Neural progenitor cell (in vitro differentiated cells): Measurements from ENCODE around the gene PPP1R14B. TPM values are rescaled to one million over a fixed set of nuclear protein-coding genes. Genes with fewer than 3 reads are reported as not detected.

Experiments
- DNase-seq: peaks from one replicate; pipeline ENCODE4 v3.0.0-alpha.2; 2016; ENCODE audit warnings: low spot score
- H2AFZ ChIP-seq: fragments of 200-600 bp; sonication (generic); replicated peaks from 2 replicates; pipeline ENCODE4 v1.6.1; 2016; ENCODE audit warnings: antibody characterized with exemption
- H3F3A ChIP-seq: fragments of 200-600 bp; sonication (generic); 2 replicates; pipeline ENCODE4 v1.6.1; 2016; ENCODE audit warnings: antibody characterized with exemption, low read depth
- H3K27ac ChIP-seq: fragments of 200-600 bp; sonication (generic); 2 replicates; pipeline ENCODE4 v1.5.1; 2016; ENCODE audit warnings: mild to moderate bottlenecking
- H3K27me3 ChIP-seq: fragments of 200-600 bp; sonication (generic); 2 replicates; pipeline ENCODE4 v1.6.1; 2016; ENCODE audit warnings: mild to moderate bottlenecking, moderate library complexity
- H3K36me3 ChIP-seq: fragments of 200-600 bp; sonication (generic); 2 replicates; pipeline ENCODE4 v1.5.1; 2016
- H3K4me1 ChIP-seq: fragments of 200-600 bp; sonication (generic); 2 replicates; pipeline ENCODE4 v1.6.1; 2016; ENCODE audit warnings: mixed run types
- H3K4me2 ChIP-seq: fragments of 200-600 bp; sonication (generic); 2 replicates; pipeline ENCODE4 v1.6.1; 2016
- H3K4me3 ChIP-seq: fragments of 200-600 bp; sonication (generic); 2 replicates; pipeline ENCODE4 v1.5.1; 2016
- H3K79me2 ChIP-seq: fragments of 200-600 bp; sonication (generic); 2 replicates; pipeline ENCODE4 v1.6.1; 2016; ENCODE audit warnings: low read depth
- H3K9ac ChIP-seq: fragments of 200-600 bp; sonication (generic); 2 replicates; pipeline ENCODE4 v1.6.1; 2016
- H3K9me3 ChIP-seq: fragments of 200-600 bp; sonication (generic); 2 replicates; pipeline ENCODE4 v1.5.1; 2016; ENCODE audit warnings: low read depth
- H4K20me1 ChIP-seq: fragments of 200-600 bp; sonication (generic); 2 replicates; pipeline ENCODE4 v1.6.1; 2016; ENCODE audit warnings: low read depth
- H3K27ac Mint-ChIP-seq: 3 replicates; pipeline ENCODE4 v1.8.0; 2021; ENCODE audit warnings: mixed read lengths
- H3K27me3 Mint-ChIP-seq: 2 replicates; pipeline ENCODE4 v1.8.0; 2022; ENCODE audit warnings: low read depth, mild to moderate bottlenecking, inconsistent platforms, moderate library complexity, mixed read lengths; ENCODE audit not compliant: insufficient read depth
- H3K36me3 Mint-ChIP-seq: 3 replicates; pipeline ENCODE4 v1.8.0; 2021; ENCODE audit warnings: mixed read lengths
- H3K4me1 Mint-ChIP-seq: 3 replicates; pipeline ENCODE4 v1.8.0; 2021; ENCODE audit warnings: mixed read lengths
- H3K4me3 Mint-ChIP-seq: 3 replicates; pipeline ENCODE4 v1.8.0; 2021; ENCODE audit warnings: mild to moderate bottlenecking, moderate library complexity, mixed read lengths
- H3K9me3 Mint-ChIP-seq: 3 replicates; pipeline ENCODE4 v1.8.0; 2020; ENCODE audit warnings: mixed read lengths
- EZH2 ChIP-seq: fragments of 200-600 bp; sonication (generic); IDR thresholded peaks from 2 replicates; pipeline ENCODE4 v1.6.1; 2017; ENCODE audit warnings: antibody characterized with exemption, mild to moderate bottlenecking, moderate library complexity
- EZH2phosphoT487 ChIP-seq: fragments of 200-600 bp; sonication (generic); IDR thresholded peaks from 2 replicates; pipeline ENCODE4 v1.6.1; 2017; ENCODE audit warnings: antibody characterized with exemption
- total RNA-seq: library from RNA; depleted of rRNA; stranded (reverse); fragments of >200 nt; gene quantifications from 2 replicates; pipeline ENCODE4 v1.2.3, GENCODE V29; 2015; ENCODE audit warnings: low replicate concordance
- TF ChIP-seq, protein P1 (sequence below): fragments of 200-600 bp; sonication (generic); IDR thresholded peaks from 2 replicates; pipeline ENCODE4 v1.5.1; 2017; ENCODE audit warnings: antibody characterized with exemption, mild to moderate bottlenecking

PPP1R14B gene
- total RNA-seq, 1 donor from 2014 or later, result 107 TPM

DNA sequence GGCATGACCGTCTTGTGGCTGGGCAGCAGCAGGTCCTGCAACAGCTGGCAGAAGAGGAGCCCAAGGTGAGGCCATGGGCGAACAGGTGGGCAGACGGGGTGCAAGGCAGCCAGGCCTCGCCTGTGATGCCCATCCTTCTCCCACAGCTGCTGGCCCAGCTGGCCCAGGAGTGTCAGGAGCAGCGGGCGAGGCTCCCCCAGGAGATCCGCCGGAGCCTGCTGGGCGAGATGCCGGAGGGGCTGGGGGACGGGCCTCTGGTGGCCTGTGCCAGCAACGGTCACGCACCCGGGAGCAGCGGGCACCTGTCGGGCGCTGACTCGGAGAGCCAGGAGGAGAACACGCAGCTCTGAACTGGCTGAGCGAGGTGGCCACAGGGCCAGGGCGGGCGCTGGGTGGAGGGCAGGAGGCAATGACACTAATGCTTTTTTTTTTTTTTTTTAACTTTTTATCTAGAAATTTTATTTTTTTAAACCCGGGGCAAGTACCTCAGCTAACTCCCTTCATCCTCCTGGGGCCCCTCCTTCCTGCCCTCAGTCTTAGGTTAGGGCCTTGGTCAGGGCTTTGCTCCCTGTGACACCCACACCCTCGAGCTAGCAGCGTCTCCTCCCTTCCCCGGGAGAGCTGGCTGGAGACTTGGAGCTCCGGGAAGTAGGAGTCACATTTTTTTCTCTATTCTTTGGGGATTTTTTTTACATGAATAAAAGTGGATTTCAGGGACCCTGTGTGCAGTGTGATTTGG is 20.6 kb upstream of the PPP1R14B start:
- Histone ChIP-seq H3K4me3 (no peak overlapping the region), H3K27ac (no peak overlapping the region), H3K4me1 (peaks cover 12% of the 10 kb centered on the region), H3K4me2 (no peak overlapping the region), H4K20me1 (peaks cover 4% of the 10 kb centered on the region), H3K36me3 (no peaks in the 10 kb centered on the region), H3K79me2 (no peaks in the 10 kb centered on the region), H3K27me3 (no peaks in the 10 kb centered on the region), H2AFZ (no peak overlapping the region), H3K9ac (no peak overlapping the region), H3K9me3 (no peaks in the 10 kb centered on the region), H3F3A (peaks cover 30% of the 10 kb centered on the region)
- TF ChIP-seq EZH2phosphoT487 (no peak), EZH2 (no peak)
- TF ChIP-seq, protein P1, sequence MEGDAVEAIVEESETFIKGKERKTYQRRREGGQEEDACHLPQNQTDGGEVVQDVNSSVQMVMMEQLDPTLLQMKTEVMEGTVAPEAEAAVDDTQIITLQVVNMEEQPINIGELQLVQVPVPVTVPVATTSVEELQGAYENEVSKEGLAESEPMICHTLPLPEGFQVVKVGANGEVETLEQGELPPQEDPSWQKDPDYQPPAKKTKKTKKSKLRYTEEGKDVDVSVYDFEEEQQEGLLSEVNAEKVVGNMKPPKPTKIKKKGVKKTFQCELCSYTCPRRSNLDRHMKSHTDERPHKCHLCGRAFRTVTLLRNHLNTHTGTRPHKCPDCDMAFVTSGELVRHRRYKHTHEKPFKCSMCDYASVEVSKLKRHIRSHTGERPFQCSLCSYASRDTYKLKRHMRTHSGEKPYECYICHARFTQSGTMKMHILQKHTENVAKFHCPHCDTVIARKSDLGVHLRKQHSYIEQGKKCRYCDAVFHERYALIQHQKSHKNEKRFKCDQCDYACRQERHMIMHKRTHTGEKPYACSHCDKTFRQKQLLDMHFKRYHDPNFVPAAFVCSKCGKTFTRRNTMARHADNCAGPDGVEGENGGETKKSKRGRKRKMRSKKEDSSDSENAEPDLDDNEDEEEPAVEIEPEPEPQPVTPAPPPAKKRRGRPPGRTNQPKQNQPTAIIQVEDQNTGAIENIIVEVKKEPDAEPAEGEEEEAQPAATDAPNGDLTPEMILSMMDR, result no peak
- Mint-ChIP-seq H3K9me3 (no peaks in the 10 kb centered on the region), H3K4me3 (peak overlapping the region; percentile 95), H3K4me1 (peaks cover 28% of the 10 kb centered on the region), H3K27me3 (peaks cover 16% of the 10 kb centered on the region), H3K36me3 (peaks cover 4% of the 10 kb centered on the region), H3K27ac (no peak overlapping the region)
- no peak for DNase-seq

DNA sequence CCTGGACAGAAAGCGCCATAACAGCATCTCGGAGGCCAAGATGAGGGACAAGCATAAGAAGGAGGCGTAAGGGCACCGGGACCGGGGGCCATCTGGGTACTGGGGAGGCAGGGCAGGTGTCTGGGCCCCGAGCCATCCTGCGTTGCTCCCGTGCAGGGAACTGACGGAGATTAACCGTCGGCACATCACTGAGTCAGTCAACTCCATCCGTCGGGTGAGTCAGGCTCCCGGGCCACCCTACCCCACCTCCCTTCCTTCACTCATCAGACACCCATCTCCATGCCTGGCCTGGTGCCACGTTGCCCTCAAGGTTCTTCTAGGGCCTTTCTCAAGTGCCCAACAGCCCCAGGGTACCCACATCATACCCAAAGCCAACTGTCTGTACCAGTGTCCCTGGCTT is 19.6 kb upstream of the PPP1R14B start:
- H3K9ac ChIP-seq, result no peak overlapping the region
- no peaks in the 10 kb centered on the region for H3K36me3 ChIP-seq
- no peak overlapping the region for H3K27ac ChIP-seq
- no peak for DNase-seq
- H3K27me3 ChIP-seq, result no peaks in the 10 kb centered on the region
- H3K9me3 Mint-ChIP-seq, result no peaks in the 10 kb centered on the region
- peaks cover 21% of the 10 kb centered on the region for H3K4me1 Mint-ChIP-seq
- no peak overlapping the region for H3K4me2 ChIP-seq
- no peaks in the 10 kb centered on the region for H3K79me2 ChIP-seq
- peaks cover 7% of the 10 kb centered on the region for H3K4me1 ChIP-seq
- H3K27me3 Mint-ChIP-seq, result peaks cover 19% of the 10 kb centered on the region
- H4K20me1 ChIP-seq, result peaks cover 4% of the 10 kb centered on the region
- peaks cover 28% of the 10 kb centered on the region for H3F3A ChIP-seq
- TF ChIP-seq, protein P1, result no peak
- no peak for TF ChIP-seq EZH2
- peak overlapping the region; percentile 59 for H3K4me3 Mint-ChIP-seq
- H2AFZ ChIP-seq, result no peak overlapping the region
- H3K36me3 Mint-ChIP-seq, result peaks cover 7% of the 10 kb centered on the region
- H3K27ac Mint-ChIP-seq, result no peak overlapping the region
- no peaks in the 10 kb centered on the region for H3K9me3 ChIP-seq
- no peak overlapping the region for H3K4me3 ChIP-seq

DNA sequence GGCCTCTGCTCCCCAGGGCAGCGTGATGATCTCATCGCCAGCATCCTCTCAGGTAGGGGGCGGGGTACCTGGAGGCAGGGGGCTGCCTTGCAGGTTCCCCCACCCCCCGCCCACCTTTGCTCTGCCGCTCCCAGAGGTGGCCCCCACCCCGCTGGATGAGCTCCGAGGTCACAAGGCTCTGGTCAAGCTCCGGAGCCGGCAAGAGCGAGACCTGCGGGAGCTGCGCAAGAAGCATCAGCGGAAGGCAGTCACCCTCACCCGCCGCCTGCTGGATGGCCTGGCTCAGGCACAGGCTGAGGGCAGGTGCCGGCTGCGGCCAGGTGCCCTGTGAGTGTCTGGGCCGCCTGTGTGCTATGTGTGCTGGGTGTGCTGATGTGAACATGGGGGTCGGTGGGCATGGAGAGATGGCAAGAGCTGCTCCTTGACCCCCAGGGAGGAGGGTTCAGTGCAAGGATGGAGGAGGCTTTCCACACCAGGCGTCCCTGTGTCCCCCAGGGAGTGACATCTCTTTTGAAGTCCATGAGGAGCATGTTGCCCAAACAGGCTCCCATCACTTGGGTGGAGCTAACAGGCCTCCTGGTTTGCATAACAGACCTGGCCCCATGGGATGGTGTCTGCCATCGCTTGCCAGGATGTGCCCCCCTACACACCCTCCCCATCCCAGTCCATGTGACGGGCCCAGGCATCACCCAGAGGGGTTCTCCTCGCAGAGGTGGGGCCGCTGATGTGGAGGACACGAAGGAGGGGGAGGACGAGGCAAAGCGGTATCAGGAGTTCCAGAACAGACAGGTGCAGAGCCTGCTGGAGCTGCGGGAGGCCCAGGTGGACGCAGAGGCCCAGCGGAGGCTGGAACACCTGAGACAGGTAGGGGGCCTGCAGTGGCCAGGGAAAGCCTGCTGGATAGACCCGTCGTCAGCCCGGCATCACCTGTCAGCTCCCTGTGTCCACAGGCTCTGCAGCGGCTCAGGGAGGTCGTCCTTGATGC is 18.7 kb upstream of the PPP1R14B start:
- Mint-ChIP-seq H3K27me3 (peaks cover 16% of the 10 kb centered on the region), H3K27ac (no peak overlapping the region), H3K4me3 (no peak overlapping the region), H3K4me1 (peaks cover 21% of the 10 kb centered on the region), H3K9me3 (no peaks in the 10 kb centered on the region), H3K36me3 (peaks cover 7% of the 10 kb centered on the region)
- H3K4me2 ChIP-seq, result no peak overlapping the region
- no peak overlapping the region for H3K9ac ChIP-seq
- peaks cover 7% of the 10 kb centered on the region for H3K4me1 ChIP-seq
- H2AFZ ChIP-seq, result no peak overlapping the region
- H3K27ac ChIP-seq, result no peak overlapping the region
- DNase-seq, result no peak
- H3K9me3 ChIP-seq, result no peaks in the 10 kb centered on the region
- H3K79me2 ChIP-seq, result no peaks in the 10 kb centered on the region
- no peak overlapping the region for H3K4me3 ChIP-seq
- no peaks in the 10 kb centered on the region for H3K36me3 ChIP-seq
- TF ChIP-seq EZH2phosphoT487, result no peak
- TF ChIP-seq EZH2, result no peak
- TF ChIP-seq, protein P1, result no peak
- H4K20me1 ChIP-seq, result peaks cover 4% of the 10 kb centered on the region
- H3F3A ChIP-seq, result peaks cover 25% of the 10 kb centered on the region
- no peaks in the 10 kb centered on the region for H3K27me3 ChIP-seq
